Subcutaneous adipose tissue (tissue), 4 donors: ENCODE data around the gene CCDC102A. TPM values are rescaled to one million over a fixed set of nuclear protein-coding genes. Genes with fewer than 3 reads are reported as not detected.

ENCODE experiments used
- total RNA-seq, 4 donors: library from RNA; depleted of rRNA; stranded (reverse); fragments of >200 nt; gene quantifications; one replicate each; pipeline ENCODE4 v1.1.0, GENCODE V29; 2016
- TF ChIP-seq, protein P1 (sequence below): fragments of 450-650 bp; IDR thresholded peaks from one replicate; pipeline ENCODE4 v1.5.1; 2016; ENCODE audit warnings: low read depth, mild to moderate bottlenecking, control low read depth, antibody characterized with exemption, moderate library complexity

CCDC102A gene
- total RNA-seq, 4 donors from 2014 or later: 5.5 to 7.0 (median 6.2) TPM

DNA sequence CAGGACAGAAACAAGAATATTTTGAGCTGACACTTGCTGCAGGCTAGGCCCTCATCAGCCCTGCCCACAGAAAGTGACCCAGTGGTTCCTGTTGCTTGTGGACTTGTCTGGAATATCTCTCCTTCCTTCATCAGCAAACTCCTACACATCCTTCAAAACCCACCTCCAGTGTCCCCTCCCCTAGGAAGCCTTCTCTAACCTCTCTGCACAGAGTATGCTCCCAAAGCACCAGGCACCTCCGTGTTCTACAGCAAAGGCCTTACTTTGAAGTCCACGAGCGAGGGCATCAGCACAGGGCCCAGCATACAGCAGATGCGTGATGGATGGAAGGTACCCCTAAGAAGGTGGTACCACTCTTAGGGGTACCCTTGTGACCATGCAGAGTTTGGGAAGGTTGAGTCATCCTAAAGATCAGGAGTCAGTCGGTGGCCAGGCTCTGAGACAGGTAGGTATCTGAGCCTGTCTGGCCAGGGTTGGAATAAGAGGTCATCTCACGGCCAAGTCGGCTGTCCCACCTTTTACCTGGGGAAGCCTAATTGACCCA lies 2.0 kb downstream of the CCDC102A start:
- TF ChIP-seq, protein P1, sequence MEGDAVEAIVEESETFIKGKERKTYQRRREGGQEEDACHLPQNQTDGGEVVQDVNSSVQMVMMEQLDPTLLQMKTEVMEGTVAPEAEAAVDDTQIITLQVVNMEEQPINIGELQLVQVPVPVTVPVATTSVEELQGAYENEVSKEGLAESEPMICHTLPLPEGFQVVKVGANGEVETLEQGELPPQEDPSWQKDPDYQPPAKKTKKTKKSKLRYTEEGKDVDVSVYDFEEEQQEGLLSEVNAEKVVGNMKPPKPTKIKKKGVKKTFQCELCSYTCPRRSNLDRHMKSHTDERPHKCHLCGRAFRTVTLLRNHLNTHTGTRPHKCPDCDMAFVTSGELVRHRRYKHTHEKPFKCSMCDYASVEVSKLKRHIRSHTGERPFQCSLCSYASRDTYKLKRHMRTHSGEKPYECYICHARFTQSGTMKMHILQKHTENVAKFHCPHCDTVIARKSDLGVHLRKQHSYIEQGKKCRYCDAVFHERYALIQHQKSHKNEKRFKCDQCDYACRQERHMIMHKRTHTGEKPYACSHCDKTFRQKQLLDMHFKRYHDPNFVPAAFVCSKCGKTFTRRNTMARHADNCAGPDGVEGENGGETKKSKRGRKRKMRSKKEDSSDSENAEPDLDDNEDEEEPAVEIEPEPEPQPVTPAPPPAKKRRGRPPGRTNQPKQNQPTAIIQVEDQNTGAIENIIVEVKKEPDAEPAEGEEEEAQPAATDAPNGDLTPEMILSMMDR: no peak

DNA sequence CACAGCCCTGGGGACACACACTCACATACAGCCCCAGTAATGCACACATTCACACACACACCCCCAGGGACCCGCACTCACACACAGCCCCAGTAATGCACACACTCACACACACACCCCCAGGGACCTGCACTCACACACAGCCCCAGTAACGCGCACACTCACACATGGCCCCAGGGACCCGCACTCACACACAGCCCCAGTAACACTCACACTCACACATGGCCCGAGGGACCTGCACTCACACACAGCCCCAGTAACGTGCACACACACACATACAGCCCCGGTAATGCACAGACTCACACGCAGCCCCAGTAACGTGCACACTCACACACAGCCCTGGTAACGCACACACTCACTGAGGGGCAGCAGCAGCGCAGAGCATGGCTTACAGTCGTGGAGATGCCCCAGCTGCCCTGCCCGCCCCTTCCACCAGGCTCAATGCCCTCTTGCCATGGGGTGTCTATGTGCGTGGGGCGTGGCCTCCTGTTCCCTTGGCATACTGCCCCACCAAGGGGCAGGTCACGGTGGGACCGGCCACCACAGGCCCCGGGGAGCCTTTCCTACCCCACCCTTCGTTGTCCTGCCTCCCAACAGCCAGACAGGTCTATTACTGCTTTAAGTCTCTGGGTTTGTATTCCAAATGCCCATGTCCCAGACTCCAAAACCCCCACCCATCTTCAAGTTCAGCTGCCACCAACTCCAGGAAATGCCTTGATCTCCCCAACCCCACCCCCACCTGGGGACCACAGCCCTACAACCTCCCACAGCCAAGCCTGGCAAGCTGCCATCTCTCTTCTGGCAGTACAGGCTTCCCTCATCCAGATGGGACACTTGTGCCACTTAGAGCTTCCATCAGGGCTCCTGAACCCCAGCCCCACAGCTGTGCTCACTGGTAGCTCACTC lies 2.7 kb downstream of the CCDC102A start:
- TF ChIP-seq, protein P1: no peak

DNA sequence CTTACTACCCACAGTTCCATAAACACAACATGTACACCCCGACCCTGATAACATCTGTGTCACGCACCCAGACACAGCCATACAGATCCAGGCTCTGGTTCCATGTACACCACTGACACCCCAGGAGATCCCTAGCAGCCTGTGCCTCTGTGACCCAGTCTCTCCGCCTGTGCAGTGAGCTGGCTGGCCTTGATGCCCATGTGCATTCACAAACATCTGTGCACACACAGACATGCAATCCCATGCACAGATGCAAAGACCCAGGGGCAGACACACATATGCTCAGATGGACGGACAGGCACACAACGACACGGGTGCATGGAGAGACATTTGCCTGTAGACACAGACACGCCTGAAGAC lies 4.1 kb downstream of the CCDC102A start:
- TF ChIP-seq, protein P1: no peak

DNA sequence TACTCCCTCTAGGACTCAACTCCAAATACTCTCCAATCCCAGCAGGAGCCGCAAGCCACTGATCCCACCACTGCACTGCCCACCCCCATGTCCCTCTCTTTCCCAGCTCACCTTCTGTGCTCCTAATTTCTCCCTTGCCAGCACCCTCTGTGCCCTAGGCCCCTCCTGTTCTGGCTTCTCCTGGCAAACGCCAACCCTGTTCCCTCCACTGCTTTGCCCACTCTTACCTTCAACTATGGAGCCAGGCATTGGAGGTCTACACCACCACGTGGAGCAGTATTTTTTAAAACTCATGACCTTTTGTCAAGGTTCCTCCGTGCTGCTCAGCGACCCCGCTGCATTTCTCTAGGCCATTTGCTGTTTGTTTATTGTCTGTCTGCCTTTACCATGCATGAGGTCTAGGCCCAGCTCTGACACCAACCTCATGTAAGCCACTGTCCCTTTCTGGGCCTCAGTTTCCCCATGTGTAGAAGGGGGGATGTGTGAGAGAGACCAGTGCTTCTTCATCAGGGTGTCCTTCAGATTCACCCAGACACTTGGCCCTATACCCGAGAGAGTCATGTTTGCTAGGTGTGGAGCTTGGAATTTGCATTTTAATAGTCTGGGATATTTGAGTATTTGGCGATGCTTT lies 4.6 kb downstream of the CCDC102A start:
- TF ChIP-seq, protein P1: no peak

DNA sequence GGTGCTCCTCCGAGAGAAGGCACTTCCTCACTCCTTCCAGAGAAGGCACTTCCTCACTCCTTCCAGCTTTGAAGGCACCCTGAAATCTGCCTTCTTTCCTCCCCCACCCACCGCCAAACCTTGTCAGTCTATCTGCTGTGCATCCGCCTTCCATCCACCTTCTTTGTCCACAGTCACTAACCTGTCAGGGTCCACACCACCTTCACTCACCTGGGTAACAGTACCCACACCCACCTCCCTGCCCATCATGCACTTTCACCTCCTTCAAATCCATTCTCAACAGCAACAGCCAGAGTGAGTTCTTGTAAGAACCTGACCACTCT lies 5.2 kb downstream of the CCDC102A start:
- TF ChIP-seq, protein P1: no peak

DNA sequence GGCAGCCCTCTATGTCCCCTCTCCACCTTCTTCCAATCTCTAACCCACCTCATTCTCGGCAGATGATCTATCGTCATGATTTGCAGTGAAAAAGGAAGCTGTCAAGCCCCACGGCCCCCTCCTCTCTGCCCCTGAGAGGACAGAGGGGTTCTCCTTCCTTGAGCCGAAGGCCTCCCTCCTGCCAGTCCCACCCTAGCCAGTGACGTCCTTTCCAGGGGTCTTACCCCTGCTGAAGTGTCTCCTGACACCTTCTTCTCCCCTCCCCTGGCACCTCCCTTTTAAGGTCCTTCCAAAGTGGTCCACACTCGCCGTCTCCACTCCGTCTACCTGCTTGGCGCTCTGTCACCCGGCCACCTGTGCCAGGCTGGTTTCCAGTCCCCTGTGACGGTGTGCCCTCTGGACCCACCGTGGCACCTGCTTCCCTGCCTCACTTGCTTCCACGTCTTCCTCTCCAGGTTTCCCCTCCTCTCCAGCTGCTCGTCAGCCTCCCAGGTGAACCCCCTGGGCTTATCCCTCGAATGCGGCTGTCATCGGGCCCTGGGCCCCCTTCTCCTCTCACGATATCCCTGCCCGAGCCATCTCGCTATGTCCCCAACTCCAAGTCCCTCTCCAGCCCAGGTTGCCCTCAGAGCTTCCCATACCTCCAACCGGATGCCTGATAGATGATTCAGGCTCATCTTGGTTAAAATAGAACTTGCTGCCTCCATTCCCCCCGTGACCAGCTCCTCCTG lies 5.7 kb downstream of the CCDC102A start:
- TF ChIP-seq, protein P1: no peak

DNA sequence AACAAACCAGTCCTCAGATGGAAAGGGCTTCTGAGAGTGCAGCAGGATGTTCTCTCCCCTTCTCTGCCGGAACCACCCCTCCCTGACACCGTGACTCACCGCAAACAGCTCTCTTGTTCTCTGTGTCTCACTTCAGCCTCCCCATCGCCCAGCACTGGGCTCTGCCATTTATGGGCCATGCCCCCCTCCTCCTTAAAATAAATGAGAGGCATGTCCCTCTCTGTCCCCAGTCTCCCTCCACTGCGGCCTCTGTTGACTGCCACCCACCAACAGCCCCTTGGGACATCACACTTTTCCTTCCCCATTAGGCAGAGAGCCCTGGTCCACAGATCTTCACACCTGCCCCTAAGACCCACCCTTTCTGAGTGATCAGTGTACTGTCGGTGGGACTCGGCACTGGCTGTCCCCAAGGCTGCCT lies 6.3 kb downstream of the CCDC102A start:
- TF ChIP-seq, protein P1: no peak
